Hepatocyte (in vitro differentiated cells): ENCODE results near the gene PCBP3. TPM values are rescaled to one million over a fixed set of nuclear protein-coding genes. Genes with fewer than 3 reads are reported as not detected.

Source experiments
- DNase-seq: peaks from one replicate; pipeline ENCODE4 v3.0.0-alpha.2; 2016; ENCODE audit warnings: low spot score
- H2AFZ ChIP-seq: fragments of 200-600 bp; sonication (generic); 2 replicates; pipeline ENCODE4 v1.6.0; 2016; ENCODE audit warnings: antibody characterized with exemption, mild to moderate bottlenecking
- H3K27ac ChIP-seq: fragments of 200-600 bp; sonication (generic); 2 replicates; pipeline ENCODE4 v1.5.1; 2016; ENCODE audit warnings: mild to moderate bottlenecking
- H3K27me3 ChIP-seq: fragments of 200-600 bp; sonication (generic); 2 replicates; pipeline ENCODE4 v1.6.1; 2016
- H3K36me3 ChIP-seq: fragments of 200-600 bp; sonication (generic); replicated peaks from 2 replicates; pipeline ENCODE4 v1.5.1; 2016; ENCODE audit warnings: low read depth; ENCODE audit not compliant: insufficient read depth
- H3K4me1 ChIP-seq: fragments of 200-600 bp; sonication (generic); 2 replicates; pipeline ENCODE4 v1.5.1; 2016; ENCODE audit warnings: mild to moderate bottlenecking, moderate library complexity; ENCODE audit not compliant: insufficient read depth
- H3K4me2 ChIP-seq: fragments of 200-600 bp; sonication (generic); 2 replicates; pipeline ENCODE4 v1.6.0; 2016
- H3K4me3 ChIP-seq: fragments of 200-600 bp; sonication (generic); 2 replicates; pipeline ENCODE4 v1.5.1; 2016; ENCODE audit warnings: mild to moderate bottlenecking
- H3K79me2 ChIP-seq: fragments of 200-600 bp; sonication (generic); 2 replicates; pipeline ENCODE4 v1.6.0; 2017; ENCODE audit warnings: mild to moderate bottlenecking
- H3K9me2 ChIP-seq: fragments of 200-600 bp; sonication (generic); replicated peaks from 2 replicates; pipeline ENCODE4 v1.6.0; 2017; ENCODE audit warnings: mild to moderate bottlenecking; ENCODE audit not compliant: insufficient read depth
- H3K9me3 ChIP-seq: fragments of 200-600 bp; sonication (generic); 2 replicates; pipeline ENCODE4 v1.5.1; 2016; ENCODE audit warnings: low read depth, mild to moderate bottlenecking
- H4K20me1 ChIP-seq: fragments of 200-600 bp; sonication (generic); 2 replicates; pipeline ENCODE4 v1.6.0; 2016; ENCODE audit warnings: mild to moderate bottlenecking; ENCODE audit not compliant: insufficient read depth, poor library complexity, severe bottlenecking
- CTCF ChIP-seq: fragments of 200-600 bp; sonication (generic); IDR thresholded peaks from 2 replicates; pipeline ENCODE4 v1.5.1; 2016; ENCODE audit warnings: antibody characterized with exemption, mild to moderate bottlenecking; ENCODE audit not compliant: poor library complexity
- EZH2 ChIP-seq: fragments of 200-600 bp; sonication (generic); IDR thresholded peaks from 2 replicates; pipeline ENCODE4 v1.6.1; 2016; ENCODE audit warnings: antibody characterized with exemption, mild to moderate bottlenecking, borderline replicate concordance
- EZH2phosphoT487 ChIP-seq: fragments of 200-600 bp; sonication (generic); IDR thresholded peaks from one replicate; pipeline ENCODE4 v1.6.1; 2018; ENCODE audit warnings: antibody characterized with exemption, mild to moderate bottlenecking, low read depth, moderate library complexity; ENCODE audit not compliant: unreplicated experiment, severe bottlenecking
- WGBS: methylation state at CpG from one replicate; pipeline ENCODE4 v1.1.6; 2016; ENCODE audit warnings: low lambda C conversion rate; ENCODE audit errors: missing lambda C conversion rate; 5-methylcytosine and 5-hydroxymethylcytosine counted together
- polyA plus RNA-seq: library from polyadenylated mRNA; unstranded; fragments of >200 nt; fragmentation: Nextera tagmentation; extraction: Ambion mirVana; gene quantifications from 2 replicates; pipeline ENCODE4 v1.2.1, GENCODE V29; 2016
- total RNA-seq: library from RNA; depleted of rRNA; stranded (reverse); fragments of >200 nt; gene quantifications from 2 replicates; pipeline ENCODE4 v1.2.3, GENCODE V29; 2014

Gene PCBP3
- total and polyA plus RNA-seq, 2 experiments from 2014 or later, result 3.1 to 8.8 TPM

GRCh38 chr21:45970674-45971615 is 327.4 kb downstream of the PCBP3 start:
- H4K20me1 ChIP-seq, result no peaks in the 10 kb centered on the region
- no peaks in the 10 kb centered on the region for H3K36me3 ChIP-seq
- DNase-seq, result peak; percentile 83
- no peaks in the 10 kb centered on the region for H3K79me2 ChIP-seq
- no peak overlapping the region for H2AFZ ChIP-seq
- peaks cover 9% of the 10 kb centered on the region for H3K27me3 ChIP-seq
- H3K4me2 ChIP-seq, result peak overlapping the region; percentile 93
- TF ChIP-seq EZH2phosphoT487, result no peak
- TF ChIP-seq CTCF, result peak; percentile 93
- no peaks in the 10 kb centered on the region for H3K9me3 ChIP-seq
- H3K9me2 ChIP-seq, result no peaks in the 10 kb centered on the region
- H3K4me3 ChIP-seq, result no peak overlapping the region
- 45% methylated on average over 25 of the region's 25 CpGs for WGBS
- peaks cover 55% of the 10 kb centered on the region for H3K4me1 ChIP-seq
- H3K27ac ChIP-seq, result peak overlapping the region; percentile 97

- 37% methylated on average over 18 of the region's 20 CpGs for WGBS
- peak; percentile 67 for DNase-seq
- no peak overlapping the region for H2AFZ ChIP-seq
Observed at GRCh38 chr21:45971616-45972352, 328.3 kb downstream of the PCBP3 start.

GRCh38 chr21:45972353-45972715 is 328.8 kb downstream of the PCBP3 start:
- H3K9me3 ChIP-seq, result no peaks in the 10 kb centered on the region
- H3K4me2 ChIP-seq, result peak overlapping the region; percentile 93
- no peaks in the 10 kb centered on the region for H4K20me1 ChIP-seq
- no peak for TF ChIP-seq CTCF
- no peak for TF ChIP-seq EZH2
- TF ChIP-seq EZH2phosphoT487, result no peak
- peak; percentile 39 for DNase-seq
- 34% methylated on average over 16 of the region's 19 CpGs for WGBS
- peak overlapping the region; percentile 12 for H2AFZ ChIP-seq
- H3K27me3 ChIP-seq, result peaks cover 9% of the 10 kb centered on the region
- H3K27ac ChIP-seq, result peak overlapping the region; percentile 97
- no peaks in the 10 kb centered on the region for H3K79me2 ChIP-seq
- peaks cover 64% of the 10 kb centered on the region for H3K4me1 ChIP-seq
- H3K36me3 ChIP-seq, result no peaks in the 10 kb centered on the region
- H3K9me2 ChIP-seq, result no peaks in the 10 kb centered on the region
- peak overlapping the region; percentile 23 for H3K4me3 ChIP-seq

More at GRCh38 chr21:45971616-45972352, 328.3 kb downstream of the PCBP3 start:
- H3K9me2 ChIP-seq, result no peaks in the 10 kb centered on the region
- H3K36me3 ChIP-seq, result no peaks in the 10 kb centered on the region
- H3K27ac ChIP-seq, result peak overlapping the region; percentile 97
- no peaks in the 10 kb centered on the region for H4K20me1 ChIP-seq
- no peaks in the 10 kb centered on the region for H3K9me3 ChIP-seq
- H3K27me3 ChIP-seq, result peaks cover 9% of the 10 kb centered on the region
- TF ChIP-seq EZH2phosphoT487 (no peak), EZH2 (no peak), CTCF (no peak)
- H3K4me2 ChIP-seq, result peak overlapping the region; percentile 93
- no peaks in the 10 kb centered on the region for H3K79me2 ChIP-seq
- H3K4me1 ChIP-seq, result peaks cover 60% of the 10 kb centered on the region
- H3K4me3 ChIP-seq, result no peak overlapping the region
